CD4-positive, alpha-beta T cell (primary cell): ENCODE measurements around the gene GLG1. TPM values are rescaled to one million over a fixed set of nuclear protein-coding genes. Genes with fewer than 3 reads are reported as not detected.

Source experiments
- ATAC-seq: fragments of 200-7000 bp; cut with Tn5 transposase; one replicate; pipeline ENCODE4 v1.10.0; 2022; ENCODE audit warnings: mild to moderate bottlenecking; ENCODE audit not compliant: poor library complexity
- CTCF ChIA-PET: fragments of 350-600 bp; sonication (Branson Sonifier 250); formaldehyde crosslinking; loops from one replicate; lab custom pipeline; 2021; ENCODE audit warnings: antibody characterized with exemption, inconsistent platforms; lab: Charles Lee
- POLR2A ChIA-PET: fragments of 350-600 bp; sonication (Branson Sonifier 250); formaldehyde crosslinking; loops from one replicate; lab custom pipeline; 2021; ENCODE audit warnings: antibody characterized with exemption, inconsistent platforms; lab: Charles Lee
- DNase-seq, 14 experiments: peaks; one replicate each; pipeline ENCODE4 v3.0.0-alpha.2; 2013 to 2020; ENCODE audit warnings: mixed read lengths in 2 of 14
- H3K27ac ChIP-seq, 2 donors: one replicate each; pipeline versions ENCODE4 v1.5.1 to v1.7.0; 2013; ENCODE audit warnings: low read length in 2 of 2, low read depth in 1 of 2, mild to moderate bottlenecking in 1 of 2
- H3K27me3 ChIP-seq, 2 experiments: 1 replicate in 1 of 2; 2 replicates in 1 of 2; pipeline versions ENCODE4 v1.6.1 to v1.7.0; 2013; ENCODE audit warnings: low read length in 2 of 2, control low read depth in 1 of 2, mild to moderate bottlenecking in 1 of 2, moderate library complexity in 1 of 2; ENCODE audit not compliant: insufficient read depth in 2 of 2, control insufficient read depth in 1 of 2
- H3K36me3 ChIP-seq: one replicate; pipeline ENCODE4 v1.6.1; 2013; ENCODE audit warnings: low read length, control low read depth; ENCODE audit not compliant: insufficient read depth
- H3K4me1 ChIP-seq: one replicate; pipeline ENCODE4 v1.6.1; 2013; ENCODE audit warnings: low read length, control low read depth; ENCODE audit not compliant: insufficient read depth
- H3K4me3 ChIP-seq: one replicate; pipeline ENCODE4 v1.5.1; 2013; ENCODE audit warnings: mild to moderate bottlenecking, low read length, moderate library complexity
- H3K9me3 ChIP-seq, 2 experiments: 1 replicate in 1 of 2; 2 replicates in 1 of 2; pipeline versions ENCODE4 v1.6.1 to v1.7.0; 2013; ENCODE audit warnings: low read length in 2 of 2, mild to moderate bottlenecking in 2 of 2, control low read depth in 1 of 2, moderate library complexity in 1 of 2; ENCODE audit not compliant: control insufficient read depth in 1 of 2, insufficient read depth in 1 of 2
- H3K27ac Mint-ChIP-seq: one replicate; pipeline ENCODE4 v1.8.0; 2020; ENCODE audit warnings: mixed read lengths
- H3K27me3 Mint-ChIP-seq: one replicate; pipeline ENCODE4 v1.8.0; 2021; ENCODE audit warnings: mixed read lengths
- H3K36me3 Mint-ChIP-seq: one replicate; pipeline ENCODE4 v1.8.0; 2021; ENCODE audit warnings: low read depth, mixed read lengths
- H3K4me1 Mint-ChIP-seq: one replicate; pipeline ENCODE4 v1.8.0; 2021; ENCODE audit warnings: low read depth, mixed read lengths
- H3K4me3 Mint-ChIP-seq: one replicate; pipeline ENCODE4 v1.8.0; 2020; ENCODE audit warnings: mild to moderate bottlenecking, mixed read lengths
- H3K9me3 Mint-ChIP-seq: one replicate; pipeline ENCODE4 v1.8.0; 2020; ENCODE audit warnings: mixed read lengths
- CTCF ChIP-seq: fragments of 200-600 bp; IDR thresholded peaks from one replicate; pipeline ENCODE4 v1.8.0; 2022; ENCODE audit warnings: antibody characterized with exemption, mild to moderate bottlenecking
- intact Hi-C, 2 experiments: fragments of 100-400 bp; cut with DNase I in 1 of 2; cut with micrococcal nuclease in 1 of 2; formaldehyde crosslinking; loops; one replicate each; pipeline versions ENCODE4 v1.15.1 to v1.9.0; 2023 to 2025; cut with DNase I, micrococcal nuclease
- total RNA-seq, 174 experiments: library from RNA in 2 of 174; stranded (reverse) in 2 of 174; gene quantifications; one replicate each; pipeline ENCODE4 v1.2.3 and lab custom pipeline; 2021 to 2026

Gene GLG1
- total RNA-seq, 2 experiments from 2014 or later, result 110 to 114 TPM

DNA sequence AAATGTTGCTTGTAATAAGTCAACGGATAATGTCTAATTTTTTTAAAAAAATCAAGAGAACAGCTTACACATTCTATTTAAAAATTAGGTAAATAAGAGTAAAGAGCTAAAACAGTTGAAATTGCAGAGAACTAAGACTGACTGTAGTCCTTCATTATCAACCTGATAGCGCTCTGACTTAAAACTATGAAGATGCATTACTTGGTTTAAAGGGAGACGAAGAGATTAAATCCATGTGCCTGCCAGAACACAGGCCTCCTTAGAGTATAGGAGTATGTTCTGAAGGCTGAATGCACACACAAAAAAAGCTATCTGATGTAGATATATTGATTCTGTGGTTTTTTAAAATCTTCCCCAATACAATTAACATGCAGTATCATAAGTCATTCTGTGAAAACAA lies 28.5 kb downstream of the GLG1 start:
- intact Hi-C loops, result no loop called here
- Mint-ChIP-seq H3K27me3 (no peaks in the 10 kb centered on the region), H3K9me3 (no peaks in the 10 kb centered on the region), H3K36me3 (peaks cover 31% of the 10 kb centered on the region), H3K4me3 (peak overlapping the region; percentile 9), H3K4me1 (peaks cover 84% of the 10 kb centered on the region), H3K27ac (peak overlapping the region; percentile 68)
- CTCF ChIA-PET, result interaction anchor here (1.2 to 1.8 kb wide), 2 partner anchors 11 to 29 kb away, joined by 3 to 9 read pairs; partner anchors contain the start of gene GLG1
- Histone ChIP-seq H3K9me3 (no peaks in the 10 kb centered on the region), H3K27ac (no peak overlapping the region), H3K27me3 (no peaks in the 10 kb centered on the region), H3K4me3 (no peak overlapping the region), H3K36me3 (peaks cover 3% of the 10 kb centered on the region), H3K4me1 (peaks cover 43% of the 10 kb centered on the region)
- DNase-seq, result no peak
- POLR2A ChIA-PET, result interaction anchor here (1.4 to 1.6 kb wide), 3 partner anchors 22 to 28 kb away, joined by 4 to 8 read pairs (median 4); partner anchors contain the start of gene GLG1
- no peak for ATAC-seq
- TF ChIP-seq CTCF, result no peak

GRCh38 chr16:74577882-74578366 lies 29.0 kb downstream of the GLG1 start:
- peak overlapping the region; percentile 9 for H3K4me3 Mint-ChIP-seq
- H3K27me3 ChIP-seq, result no peaks in the 10 kb centered on the region
- POLR2A ChIA-PET, result interaction anchor here (1.4 to 1.9 kb wide), 3 partner anchors 9 to 29 kb away, joined by 4 to 8 read pairs (median 5); partner anchors contain the start of gene GLG1
- TF ChIP-seq CTCF, result no peak
- peaks cover 3% of the 10 kb centered on the region for H3K36me3 ChIP-seq
- CTCF ChIA-PET, result interaction anchor here (0.6 to 1.8 kb wide), 2 partner anchors 30 to 83 kb away, joined by 3 to 9 read pairs; partner anchors contain the start of gene GLG1
- H3K4me1 ChIP-seq, result peaks cover 39% of the 10 kb centered on the region
- no peak for DNase-seq
- H3K27me3 Mint-ChIP-seq, result no peaks in the 10 kb centered on the region
- no peaks in the 10 kb centered on the region for H3K9me3 ChIP-seq
- H3K36me3 Mint-ChIP-seq, result peaks cover 30% of the 10 kb centered on the region
- no peaks in the 10 kb centered on the region for H3K9me3 Mint-ChIP-seq
- H3K4me3 ChIP-seq, result no peak overlapping the region
- peak overlapping the region; percentile 68 for H3K27ac Mint-ChIP-seq
- no peak overlapping the region for H3K27ac ChIP-seq
- H3K4me1 Mint-ChIP-seq, result peaks cover 83% of the 10 kb centered on the region
- intact Hi-C loops, result no loop called here
- peak; percentile 24 for ATAC-seq

DNA sequence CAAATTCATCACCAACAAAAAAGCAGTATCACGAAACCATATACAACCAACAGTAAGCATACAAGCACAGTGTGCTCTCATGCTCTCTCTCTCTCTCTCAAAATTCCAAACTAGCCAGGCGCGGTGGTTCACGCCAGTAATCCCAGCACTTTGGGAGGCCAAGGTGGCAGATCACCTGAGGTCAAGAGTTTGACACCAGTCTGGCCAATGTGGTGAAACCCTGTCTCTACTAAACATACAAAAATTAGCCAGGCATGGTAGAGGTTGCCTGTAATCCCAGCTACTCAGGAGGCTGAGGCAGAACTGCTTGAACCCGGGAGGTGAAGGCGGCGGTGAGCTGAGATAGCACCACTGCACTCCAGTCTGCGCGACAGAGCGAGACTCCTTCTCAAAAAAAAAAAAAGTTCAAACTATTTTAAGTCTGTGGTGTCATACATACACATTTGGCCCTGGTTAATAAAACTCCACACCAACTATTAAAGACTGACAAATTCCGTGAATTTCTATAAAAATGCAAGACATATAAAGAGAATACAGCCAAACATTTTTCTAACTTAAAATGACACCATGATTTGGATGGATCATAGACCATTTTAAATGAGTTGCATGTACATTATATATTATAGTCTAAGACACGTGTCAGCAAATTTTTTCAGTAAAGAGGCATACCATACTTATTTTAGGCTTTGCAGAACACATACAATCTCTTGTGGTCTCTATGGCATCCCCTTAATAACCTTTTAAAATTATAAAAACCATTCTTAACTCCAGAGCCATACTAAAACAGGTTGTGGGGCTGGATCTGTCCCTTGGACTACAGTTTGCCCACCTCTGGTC lies 30.9 kb downstream of the GLG1 start:
- intact Hi-C loops, result no loop called here
- Mint-ChIP-seq H3K36me3 (peaks cover 32% of the 10 kb centered on the region), H3K9me3 (no peaks in the 10 kb centered on the region), H3K27ac (peak overlapping the region; percentile 68), H3K27me3 (no peaks in the 10 kb centered on the region), H3K4me3 (no peak overlapping the region), H3K4me1 (peaks cover 82% of the 10 kb centered on the region)
- Histone ChIP-seq H3K36me3 (peaks cover 1% of the 10 kb centered on the region), H3K27ac (no peak overlapping the region), H3K4me3 (no peak overlapping the region), H3K27me3 (no peaks in the 10 kb centered on the region), H3K4me1 (peaks cover 50% of the 10 kb centered on the region), H3K9me3 (no peaks in the 10 kb centered on the region)
- no peak for DNase-seq
- no peak for ATAC-seq
- no peak for TF ChIP-seq CTCF
- ChIA-PET POLR2A (interaction anchor here (1.9 kb wide), 1 partner anchor 7 kb away, joined by 5 read pairs; no protein-coding TSS in a partner anchor), CTCF (no interaction called here)
